Endometrial microvascular endothelial cells (primary cell): ENCODE results near the gene MTUS2. TPM values are rescaled to one million over a fixed set of nuclear protein-coding genes. Genes with fewer than 3 reads are reported as not detected.

Experiments used
- in situ Hi-C: cut with HindIII; loops from 2 replicates; pipeline ENCODE4 v1.10.0; 2017; ENCODE audit warnings: low sequenced_read_pairs, low pct_unique_long_range_greater_than_20kb; ENCODE audit errors: inconsistent ontology term
- total RNA-seq: library from RNA; depleted of rRNA; stranded (reverse); fragments of >200 nt; gene quantifications from one replicate; pipeline ENCODE4 v1.2.3, GENCODE V29; 2015; ENCODE audit errors: inconsistent ontology term

MTUS2 gene
- total RNA-seq, 1 donor from 2014 or later = not detected

GRCh38 chr13:29077051-29077813, 257.1 kb downstream of the MTUS2 start:
- in situ Hi-C loops = no loop called here

- in situ Hi-C loops = no loop called here
Measured at GRCh38 chr13:29081036-29081435, 260.9 kb downstream of the MTUS2 start.

GRCh38 chr13:29081697-29082440, 261.7 kb downstream of the MTUS2 start:
- in situ Hi-C loops = no loop called here

GRCh38 chr13:29099781-29100406, 279.8 kb downstream of the MTUS2 start:
- in situ Hi-C loops = no loop called here

GRCh38 chr13:29100758-29101157, 280.6 kb downstream of the MTUS2 start:
- in situ Hi-C loops = no loop called here

GRCh38 chr13:29101409-29101808, 281.3 kb downstream of the MTUS2 start:
- in situ Hi-C loops = no loop called here

GRCh38 chr13:29101905-29102304, 281.8 kb downstream of the MTUS2 start:
- in situ Hi-C loops = no loop called here

GRCh38 chr13:29103065-29103800, 283.1 kb downstream of the MTUS2 start:
- in situ Hi-C loops = no loop called here

GRCh38 chr13:29104461-29104860, 284.3 kb downstream of the MTUS2 start:
- in situ Hi-C loops = no loop called here

- in situ Hi-C loops = no loop called here
Measured at GRCh38 chr13:29105779-29106178, 285.6 kb downstream of the MTUS2 start.

GRCh38 chr13:29106651-29107050, 286.5 kb downstream of the MTUS2 start:
- in situ Hi-C loops = no loop called here

GRCh38 chr13:29108068-29108786, 288.1 kb downstream of the MTUS2 start:
- in situ Hi-C loops = no loop called here

GRCh38 chr13:29109987-29110386, 289.8 kb downstream of the MTUS2 start:
- in situ Hi-C loops = no loop called here

- in situ Hi-C loops = no loop called here
Measured at GRCh38 chr13:29111446-29111845, 291.3 kb downstream of the MTUS2 start.

GRCh38 chr13:29115842-29116241, 295.7 kb downstream of the MTUS2 start:
- in situ Hi-C loops = no loop called here

- in situ Hi-C loops = no loop called here
Measured at GRCh38 chr13:29117663-29118062, 297.5 kb downstream of the MTUS2 start.

- in situ Hi-C loops = no loop called here
Measured at GRCh38 chr13:29118471-29118870, 298.3 kb downstream of the MTUS2 start.

- in situ Hi-C loops = no loop called here
Measured at GRCh38 chr13:29125191-29125933, 305.2 kb downstream of the MTUS2 start.
